ENCODE measurements around the gene ITGB5.

Gene ITGB5

DNA sequence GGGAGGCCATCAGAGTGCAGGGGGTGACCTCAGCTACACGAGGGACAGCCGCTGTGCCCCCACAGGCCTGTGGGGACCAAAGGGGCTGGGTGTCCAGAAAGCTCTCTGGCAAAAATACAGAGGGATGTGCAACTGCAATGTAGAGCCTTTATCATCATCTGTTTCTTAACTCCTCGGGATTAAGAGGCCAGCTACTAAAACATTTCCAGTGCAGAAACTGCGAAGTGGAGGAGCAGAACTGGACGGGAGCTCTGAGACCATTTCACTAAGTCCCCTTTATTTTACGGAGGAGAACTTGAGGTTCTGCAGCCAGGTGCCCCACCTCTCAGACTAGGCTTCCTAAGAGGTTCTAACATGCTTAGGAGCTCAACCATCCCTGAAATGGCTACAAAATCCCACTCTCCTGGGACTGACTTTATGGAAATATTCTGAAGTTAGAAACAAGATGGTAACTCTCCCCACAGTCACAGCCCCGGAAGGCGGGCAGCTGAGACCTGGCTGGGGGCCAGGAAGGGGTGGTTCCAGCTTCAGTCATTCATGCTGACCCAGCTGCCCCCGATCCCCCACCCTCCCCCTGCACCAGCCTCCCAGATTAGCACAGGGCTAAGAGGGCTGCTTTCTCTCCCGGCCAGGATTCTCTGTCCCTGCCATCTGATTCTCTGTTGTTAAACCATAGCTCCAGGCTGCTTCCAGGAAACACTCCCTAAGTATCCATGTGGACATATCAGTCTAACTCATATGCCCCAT, 116.7 kb downstream of the ITGB5 start:
- TF ChIP-seq, protein P1, sequence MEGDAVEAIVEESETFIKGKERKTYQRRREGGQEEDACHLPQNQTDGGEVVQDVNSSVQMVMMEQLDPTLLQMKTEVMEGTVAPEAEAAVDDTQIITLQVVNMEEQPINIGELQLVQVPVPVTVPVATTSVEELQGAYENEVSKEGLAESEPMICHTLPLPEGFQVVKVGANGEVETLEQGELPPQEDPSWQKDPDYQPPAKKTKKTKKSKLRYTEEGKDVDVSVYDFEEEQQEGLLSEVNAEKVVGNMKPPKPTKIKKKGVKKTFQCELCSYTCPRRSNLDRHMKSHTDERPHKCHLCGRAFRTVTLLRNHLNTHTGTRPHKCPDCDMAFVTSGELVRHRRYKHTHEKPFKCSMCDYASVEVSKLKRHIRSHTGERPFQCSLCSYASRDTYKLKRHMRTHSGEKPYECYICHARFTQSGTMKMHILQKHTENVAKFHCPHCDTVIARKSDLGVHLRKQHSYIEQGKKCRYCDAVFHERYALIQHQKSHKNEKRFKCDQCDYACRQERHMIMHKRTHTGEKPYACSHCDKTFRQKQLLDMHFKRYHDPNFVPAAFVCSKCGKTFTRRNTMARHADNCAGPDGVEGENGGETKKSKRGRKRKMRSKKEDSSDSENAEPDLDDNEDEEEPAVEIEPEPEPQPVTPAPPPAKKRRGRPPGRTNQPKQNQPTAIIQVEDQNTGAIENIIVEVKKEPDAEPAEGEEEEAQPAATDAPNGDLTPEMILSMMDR (IDR thresholded peaks at IDR 0.05; ENCODE audit: poor library complexity, severe bottlenecking) = no peak
- H3K27ac ChIP-seq (ENCODE audit: poor library complexity, severe bottlenecking) = no peak overlapping the region
- H3K4me1 ChIP-seq (ENCODE audit: insufficient read depth, poor library complexity, severe bottlenecking) = no peaks in the 10 kb centered on the region
- H3K27me3 ChIP-seq (ENCODE audit: insufficient read depth, poor library complexity, severe bottlenecking) = no peaks in the 10 kb centered on the region
- peaks cover 15% of the 10 kb centered on the region for H3K36me3 ChIP-seq (ENCODE audit: low read depth)
- DNase-seq (ENCODE audit: low spot score) (no peak), ATAC-seq (ENCODE audit: low read depth) (no peak)
- no peak overlapping the region for H3K4me3 ChIP-seq (ENCODE audit: severe bottlenecking)
- no peaks in the 10 kb centered on the region for H3K9me3 ChIP-seq (ENCODE audit: severe bottlenecking)

DNA sequence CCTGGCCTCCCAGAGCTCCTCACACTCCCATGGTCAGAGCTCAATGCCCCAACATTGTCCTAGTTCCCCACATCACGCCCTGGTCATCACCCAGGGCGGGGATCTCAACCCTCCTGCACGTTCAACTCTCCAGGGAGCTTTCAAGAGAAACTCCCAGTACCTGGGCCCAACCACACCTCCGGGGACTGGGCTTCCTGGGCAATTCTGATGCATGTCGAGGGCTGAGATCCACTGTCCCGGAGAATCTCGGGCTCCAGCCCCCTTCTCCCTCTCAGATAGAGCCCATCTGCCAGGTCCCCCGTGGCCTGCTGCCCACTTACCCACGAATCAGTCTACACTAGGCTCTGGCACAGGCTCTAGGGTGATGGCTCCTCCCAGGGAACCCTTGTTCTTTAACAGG, 117.7 kb downstream of the ITGB5 start:
- no peaks in the 10 kb centered on the region for H3K4me1 ChIP-seq (ENCODE audit: insufficient read depth, poor library complexity, severe bottlenecking)
- TF ChIP-seq, protein P1 (IDR thresholded peaks at IDR 0.05; ENCODE audit: poor library complexity, severe bottlenecking) = no peak
- H3K27ac ChIP-seq (ENCODE audit: poor library complexity, severe bottlenecking) = no peak overlapping the region
- no peaks in the 10 kb centered on the region for H3K27me3 ChIP-seq (ENCODE audit: insufficient read depth, poor library complexity, severe bottlenecking)
- H3K36me3 ChIP-seq (ENCODE audit: low read depth) = peaks cover 24% of the 10 kb centered on the region
- DNase-seq (ENCODE audit: low spot score) (no peak), ATAC-seq (ENCODE audit: low read depth) (no peak)
- H3K4me3 ChIP-seq (ENCODE audit: severe bottlenecking) = no peak overlapping the region
- no peaks in the 10 kb centered on the region for H3K9me3 ChIP-seq (ENCODE audit: severe bottlenecking)

DNA sequence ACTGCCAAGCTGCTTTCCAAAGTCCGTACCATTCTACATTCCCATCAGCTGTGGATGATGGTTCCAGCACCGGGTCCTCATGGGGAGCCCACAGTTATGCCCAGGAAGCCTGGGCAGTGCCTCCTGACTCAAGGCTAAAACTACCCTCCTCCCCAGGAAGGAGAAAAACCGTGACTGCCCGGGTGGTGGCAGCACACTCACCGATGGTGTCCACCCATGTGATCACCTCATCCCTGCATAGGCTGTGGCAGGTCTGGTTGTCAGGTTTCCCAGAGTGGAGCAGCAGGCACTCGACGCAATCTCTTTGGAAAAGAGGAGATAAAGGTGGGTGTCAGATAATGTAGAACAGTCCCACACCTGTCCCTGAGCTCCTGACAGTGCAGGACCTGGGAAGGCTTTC, 118.4 kb downstream of the ITGB5 start:
- Histone ChIP-seq H3K27ac (ENCODE audit: poor library complexity, severe bottlenecking) (no peak overlapping the region), H3K4me1 (ENCODE audit: insufficient read depth, poor library complexity, severe bottlenecking) (no peaks in the 10 kb centered on the region)
- DNase-seq (ENCODE audit: low spot score) = no peak

DNA sequence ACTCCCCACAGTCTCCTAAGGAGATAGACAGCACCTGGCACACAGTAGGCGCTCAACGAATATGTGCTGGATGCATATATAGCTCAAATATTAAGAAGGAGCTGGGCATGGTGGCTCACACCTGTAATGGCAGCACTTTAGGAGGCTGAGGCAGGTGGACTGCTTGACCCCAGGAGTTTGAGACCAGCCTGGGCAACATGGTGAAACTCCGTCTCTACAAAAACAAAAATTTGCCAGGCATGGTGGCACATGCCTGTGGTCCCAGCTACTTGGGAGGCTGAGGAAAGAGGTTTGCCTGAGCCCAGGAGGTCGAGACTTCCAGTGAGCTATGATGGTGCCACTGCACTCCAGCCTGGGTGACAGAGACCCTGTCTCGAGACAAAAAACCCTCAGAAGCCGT, 119.5 kb downstream of the ITGB5 start:
- no peaks in the 10 kb centered on the region for H3K9me3 ChIP-seq (ENCODE audit: severe bottlenecking)
- H3K4me1 ChIP-seq (ENCODE audit: insufficient read depth, poor library complexity, severe bottlenecking) = no peaks in the 10 kb centered on the region
- DNase-seq (ENCODE audit: low spot score) (no peak), ATAC-seq (ENCODE audit: low read depth) (no peak)
- H3K27ac ChIP-seq (ENCODE audit: poor library complexity, severe bottlenecking) = no peak overlapping the region
- H3K4me3 ChIP-seq (ENCODE audit: severe bottlenecking) = no peak overlapping the region
- H3K27me3 ChIP-seq (ENCODE audit: insufficient read depth, poor library complexity, severe bottlenecking) = no peaks in the 10 kb centered on the region
- TF ChIP-seq, protein P1 (IDR thresholded peaks at IDR 0.05; ENCODE audit: poor library complexity, severe bottlenecking) = no peak
- peaks cover 24% of the 10 kb centered on the region for H3K36me3 ChIP-seq (ENCODE audit: low read depth)

More for the DNA sequence above, 118.4 kb downstream of the ITGB5 start:
- Histone ChIP-seq H3K9me3 (ENCODE audit: severe bottlenecking) (no peaks in the 10 kb centered on the region), H3K27me3 (ENCODE audit: insufficient read depth, poor library complexity, severe bottlenecking) (no peaks in the 10 kb centered on the region), H3K36me3 (ENCODE audit: low read depth) (peaks cover 24% of the 10 kb centered on the region), H3K4me3 (ENCODE audit: severe bottlenecking) (no peak overlapping the region)
- TF ChIP-seq, protein P1 (IDR thresholded peaks at IDR 0.05; ENCODE audit: poor library complexity, severe bottlenecking) = peak; percentile 51
- ATAC-seq (ENCODE audit: low read depth) = peak; percentile 76; the same call in 2 of the 3 replicates

DNA sequence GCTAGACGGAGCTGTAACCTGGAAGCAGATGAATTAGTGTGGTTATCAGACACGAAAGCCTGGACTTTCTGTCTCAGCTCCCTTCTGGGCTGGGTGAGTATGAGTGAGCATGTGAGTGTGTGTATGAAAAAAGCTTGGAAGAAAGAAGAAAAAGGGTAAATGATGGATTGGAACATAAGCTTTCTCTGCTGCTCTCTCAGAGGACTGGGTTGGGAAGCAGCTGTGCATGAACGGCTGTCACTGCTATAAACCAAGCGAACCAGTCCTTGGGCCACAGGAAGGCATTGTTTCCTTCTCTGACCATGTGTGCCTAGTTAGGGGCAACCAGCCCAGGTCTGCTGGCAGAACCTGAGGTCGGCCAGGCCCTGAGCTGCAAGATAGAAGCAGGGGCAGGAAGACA, 119.9 kb downstream of the ITGB5 start:
- no peak overlapping the region for H3K4me3 ChIP-seq (ENCODE audit: severe bottlenecking)
- H3K27ac ChIP-seq (ENCODE audit: poor library complexity, severe bottlenecking) = no peak overlapping the region
- no peaks in the 10 kb centered on the region for H3K27me3 ChIP-seq (ENCODE audit: insufficient read depth, poor library complexity, severe bottlenecking)
- ATAC-seq (ENCODE audit: low read depth) (no peak), DNase-seq (ENCODE audit: low spot score) (no peak)
- TF ChIP-seq, protein P1 (IDR thresholded peaks at IDR 0.05; ENCODE audit: poor library complexity, severe bottlenecking) = no peak
- H3K9me3 ChIP-seq (ENCODE audit: severe bottlenecking) = no peaks in the 10 kb centered on the region
- peaks cover 24% of the 10 kb centered on the region for H3K36me3 ChIP-seq (ENCODE audit: low read depth)
- H3K4me1 ChIP-seq (ENCODE audit: insufficient read depth, poor library complexity, severe bottlenecking) = no peaks in the 10 kb centered on the region
